Panc1 (cell line): Measurements from ENCODE around the gene SPATA46. TPM values are rescaled to one million over a fixed set of nuclear protein-coding genes. Genes with fewer than 3 reads are reported as not detected.

Experiments used
- ATAC-seq: fragments of 200-7000 bp; cut with Tn5 transposase; 2 replicates; pipeline ENCODE4 v1.9.1; 2020; ENCODE audit warnings: mild to moderate bottlenecking, moderate library complexity
- BruUV-seq: library from RNA; stranded (reverse); fragments of 400-500 nt; replicated peaks from 2 replicates; lab custom pipeline; 2021; lab: Mats Ljungman, UMichigan
- CTCF ChIA-PET: fragments of 300-600 bp; sonication (Branson Sonifier 250); formaldehyde crosslinking; loops from one replicate; lab custom pipeline; 2022; ENCODE audit warnings: antibody characterized with exemption; lab: Charles Lee
- POLR2A ChIA-PET: fragments of 300-600 bp; sonication (Branson Sonifier 250); formaldehyde crosslinking; loops from one replicate; lab custom pipeline; 2022; ENCODE audit warnings: antibody characterized with exemption; lab: Charles Lee
- DNase-seq: peaks from one replicate; pipeline ENCODE4 v3.0.0-alpha.2; 2010; ENCODE audit warnings: low read depth, low spot score
- H3K27ac ChIP-seq: 2 replicates; pipeline ENCODE4 v1.5.1; 2011; ENCODE audit warnings: mild to moderate bottlenecking, low read length, inconsistent platforms
- H3K27me3 ChIP-seq: fragments of 200-500 bp; sonication (Bioruptor generic); 2 replicates; pipeline ENCODE4 v1.6.0; 2014; ENCODE audit warnings: low read length, inconsistent platforms; ENCODE audit not compliant: control insufficient read depth, insufficient read depth
- H3K36me3 ChIP-seq: fragments of 200-500 bp; sonication (Bioruptor generic); 2 replicates; pipeline ENCODE4 v1.5.1; 2014; ENCODE audit warnings: inconsistent platforms, mild to moderate bottlenecking, low read length, moderate library complexity; ENCODE audit not compliant: control insufficient read depth, insufficient read depth
- H3K4me1 ChIP-seq: 2 replicates; pipeline ENCODE4 v1.5.1; 2011; ENCODE audit warnings: inconsistent platforms, mild to moderate bottlenecking, low read length, moderate library complexity; ENCODE audit not compliant: control insufficient read depth, insufficient read depth
- H3K4me3 ChIP-seq, 2 experiments: 2 replicates each; pipeline ENCODE4 v1.5.1; 2011 to 2012; ENCODE audit warnings: low read depth in 2 of 2, low read length in 2 of 2, mild to moderate bottlenecking in 2 of 2, inconsistent platforms in 1 of 2, moderate library complexity in 1 of 2
- H3K9me3 ChIP-seq: fragments of 200-500 bp; sonication (Bioruptor generic); 2 replicates; pipeline ENCODE4 v1.5.1; 2014; ENCODE audit warnings: low read depth, mild to moderate bottlenecking, inconsistent platforms, low read length, moderate library complexity; ENCODE audit not compliant: control insufficient read depth, insufficient read depth
- CTCF ChIP-seq: fragments of 450-650 bp; IDR thresholded peaks from 2 replicates; pipeline ENCODE4 v1.5.1; 2017; ENCODE audit warnings: mild to moderate bottlenecking
- POLR2AphosphoS5 ChIP-seq: IDR thresholded peaks from 2 replicates; pipeline ENCODE4 v1.6.1; 2012; ENCODE audit warnings: mild to moderate bottlenecking, low read depth, low read length, moderate library complexity
- REST ChIP-seq, 2 experiments: IDR thresholded peaks; 2 replicates each; pipeline ENCODE4 v1.6.1; 2011 to 2012; ENCODE audit warnings: low read depth in 2 of 2, control low read depth in 1 of 2, low read length in 1 of 2, mild to moderate bottlenecking in 1 of 2, moderate library complexity in 1 of 2; ENCODE audit not compliant: insufficient read depth in 1 of 2
- SIN3A ChIP-seq: IDR thresholded peaks from 2 replicates; pipeline ENCODE4 v1.6.1; 2012; ENCODE audit warnings: low read depth, mild to moderate bottlenecking, low read length, moderate library complexity, borderline replicate concordance; ENCODE audit not compliant: insufficient read depth
- TCF7L2 ChIP-seq: IDR thresholded peaks from 2 replicates; pipeline ENCODE4 v1.6.1; 2011; ENCODE audit warnings: mild to moderate bottlenecking, low read depth, low read length, inconsistent platforms
- in situ Hi-C: cut with HindIII; loops from 2 replicates; pipeline ENCODE4 v1.10.0; 2016; ENCODE audit warnings: low sequenced_read_pairs, low pct_unique_long_range_greater_than_20kb
- intact Hi-C: fragments of 100-400 bp; cut with micrococcal nuclease; formaldehyde crosslinking; loops from one replicate; pipeline ENCODE4 v1.10.0; 2022; ENCODE audit not compliant: unreplicated experiment
- total RNA-seq: library from RNA; stranded (reverse); gene quantifications from one replicate; pipeline ENCODE4 v1.2.1, GENCODE V29; 2021; ENCODE audit not compliant: unreplicated experiment

SPATA46 gene
- total RNA-seq, 1 experiment from 2014 or later: not detected

GRCh38 chr1:162336621-162337285 is 39.9 kb downstream of the SPATA46 start:
- ChIA-PET CTCF (no interaction called here), POLR2A (no interaction called here)
- no peak for ATAC-seq
- Histone ChIP-seq H3K36me3 (no peaks in the 10 kb centered on the region), H3K9me3 (no peaks in the 10 kb centered on the region), H3K4me3 (no peak overlapping the region), H3K27ac (no peak overlapping the region), H3K4me1 (no peaks in the 10 kb centered on the region; the same call in 1 of the 2 replicates), H3K27me3 (no peaks in the 10 kb centered on the region)
- intact Hi-C loops: no loop called here
- in situ Hi-C loops: no loop called here
- no TSS peak for BruUV-seq
- TF ChIP-seq POLR2AphosphoS5 (no peak), CTCF (no peak), TCF7L2 (no peak), SIN3A (no peak), REST (IDR thresholded peaks at IDR 0.05; ENCODE audit: insufficient read depth in 1 of 2, low read depth in 2 of 2, low read length in 1 of 2) (no peak)
- no peak for DNase-seq

- ChIA-PET CTCF (no interaction called here), POLR2A (no interaction called here)
- no peak overlapping the region for H3K4me3 ChIP-seq
- H3K4me1 ChIP-seq: no peaks in the 10 kb centered on the region; the same call in 1 of the 2 replicates
- no peaks in the 10 kb centered on the region for H3K9me3 ChIP-seq
- intact Hi-C loops (no loop called here), in situ Hi-C loops (no loop called here)
- no peak overlapping the region for H3K27ac ChIP-seq
- no peak for TF ChIP-seq CTCF
- no peak for TF ChIP-seq POLR2AphosphoS5
- TF ChIP-seq TCF7L2: no peak
- TF ChIP-seq SIN3A: no peak
- TF ChIP-seq REST (IDR thresholded peaks at IDR 0.05; ENCODE audit: insufficient read depth in 1 of 2, low read depth in 2 of 2, low read length in 1 of 2): no peak
- no peaks in the 10 kb centered on the region for H3K27me3 ChIP-seq
- BruUV-seq: no TSS peak
- H3K36me3 ChIP-seq: no peaks in the 10 kb centered on the region
- ATAC-seq (no peak), DNase-seq (no peak)
Measured at GRCh38 chr1:162335126-162335525, 41.5 kb downstream of the SPATA46 start.
